HG03354 (cell line): ENCODE results near the gene PTPRD.
A peak's percentile ranks its signal among the peaks of the same experiment; 100 is the strongest.

Source experiments
- ATAC-seq: cut with Tn5 transposase; IDR thresholded peaks from one replicate; pipeline ENCODE4 v1.9.1; 2021; ENCODE audit warnings: mild to moderate bottlenecking; ENCODE audit not compliant: unreplicated experiment, poor library complexity, severe bottlenecking

PTPRD gene

GRCh38 chr9:8391566-8391965 lies 2221.2 kb downstream of the PTPRD start:
- no peak for ATAC-seq

- no peak for ATAC-seq
Measured at GRCh38 chr9:8391132-8391531, 2221.7 kb downstream of the PTPRD start.

- ATAC-seq = no peak
Measured at GRCh38 chr9:8390571-8390970, 2222.2 kb downstream of the PTPRD start.

- ATAC-seq = no peak
Measured at GRCh38 chr9:8389531-8389930, 2223.3 kb downstream of the PTPRD start.

- ATAC-seq = no peak
Measured at GRCh38 chr9:8388132-8388531, 2224.7 kb downstream of the PTPRD start.

GRCh38 chr9:8384091-8384490 lies 2228.7 kb downstream of the PTPRD start:
- no peak for ATAC-seq

GRCh38 chr9:8382777-8383527 lies 2229.8 kb downstream of the PTPRD start:
- no peak for ATAC-seq

- no peak for ATAC-seq
Measured at GRCh38 chr9:8382266-8382665, 2230.5 kb downstream of the PTPRD start.

GRCh38 chr9:8381601-8382000 lies 2231.2 kb downstream of the PTPRD start:
- no peak for ATAC-seq

GRCh38 chr9:8374471-8374870 lies 2238.3 kb downstream of the PTPRD start:
- no peak for ATAC-seq

GRCh38 chr9:8371686-8372085 lies 2241.1 kb downstream of the PTPRD start:
- no peak for ATAC-seq

- ATAC-seq = no peak
Measured at GRCh38 chr9:8366161-8366926, 2246.5 kb downstream of the PTPRD start.

GRCh38 chr9:8365466-8366160 lies 2247.2 kb downstream of the PTPRD start:
- ATAC-seq = no peak

- peak; percentile 56 for ATAC-seq
Measured at GRCh38 chr9:8365029-8365428, 2247.8 kb downstream of the PTPRD start.

- ATAC-seq = no peak
Measured at GRCh38 chr9:8364026-8364752, 2248.6 kb downstream of the PTPRD start.

GRCh38 chr9:8362250-8362649 lies 2250.6 kb downstream of the PTPRD start:
- ATAC-seq = peak; percentile 79

GRCh38 chr9:8361364-8361763 lies 2251.4 kb downstream of the PTPRD start:
- no peak for ATAC-seq

GRCh38 chr9:8356406-8356805 lies 2256.4 kb downstream of the PTPRD start:
- ATAC-seq = no peak

- no peak for ATAC-seq
Measured at GRCh38 chr9:8351436-8351835, 2261.4 kb downstream of the PTPRD start.

- ATAC-seq = no peak
Measured at GRCh38 chr9:8349901-8350300, 2262.9 kb downstream of the PTPRD start.
